ENCODE results near the gene ARHGDIG. TPM values are rescaled to one million over a fixed set of nuclear protein-coding genes. Genes with fewer than 3 reads are reported as not detected.

Gene ARHGDIG
- total and polyA plus RNA-seq, 9 of the 15 experiments (the other 6 are each of a cell fraction or from before 2014, with no cell fraction given): 0.36 to 2.5 (median 0.64) TPM; not detected in 2

GRCh38 chr16:252366-253337 is 27.7 kb upstream of the ARHGDIG start (continued):
- TF ChIP-seq CTBP1 (IDR thresholded peaks at IDR 0.05; ENCODE audit: borderline replicate concordance): peak; percentile 73; the same call in 1 of the 2 replicates
- no peak for TF ChIP-seq KLF16 (IDR thresholded peaks at IDR 0.05)
- TF ChIP-seq SRSF3 (IDR thresholded peaks at IDR 0.05; ENCODE audit: insufficient read depth, low read length): no peak
- 0 out of 2 replicates have a peak, but pooled peaks have one; percentile 39 for TF ChIP-seq ZNF583 (CRISPR knock-in tag; IDR thresholded peaks at IDR 0.05)
- TF ChIP-seq NR2C1 (IDR thresholded peaks at IDR 0.05): peak; percentile 74
- TF ChIP-seq NR2C1 (tag; IDR thresholded peaks at IDR 0.05): peak; percentile 70
- peak in 1 of 2 experiments; percentile 70; a peak in 1 of 4 replicates for TF ChIP-seq SRF (CRISPR knock-in tag; IDR thresholded peaks at IDR 0.05)
- TF ChIP-seq ZBTB40 (IDR thresholded peaks at IDR 0.05): peak; percentile 34; the same call in 1 of the 2 replicates
- TF ChIP-seq ZBTB40 (CRISPR knock-in tag; IDR thresholded peaks at IDR 0.05): no peak
- no peak for TF ChIP-seq NCOR1 (IDR thresholded peaks at IDR 0.05)
- peak; percentile 72; the same call in 1 of the 2 replicates for TF ChIP-seq ESRRA (IDR thresholded peaks at IDR 0.05; ENCODE audit: borderline replicate concordance, low read depth)
- TF ChIP-seq ZNF197 (CRISPR knock-in tag; IDR thresholded peaks at IDR 0.05; ENCODE audit: low read depth): peak; percentile 54; the same call in 1 of the 2 replicates
- peak in 1 of 2 experiments; percentile 61; a peak in 1 of 4 replicates for TF ChIP-seq UBTF (IDR thresholded peaks at IDR 0.05; ENCODE audit: borderline replicate concordance in 1 of 2, low read depth in 2 of 2, low read length in 2 of 2)
- TF ChIP-seq LEF1 (IDR thresholded peaks at IDR 0.05): peak; percentile 91
- TF ChIP-seq ELF4 (CRISPR knock-in tag; IDR thresholded peaks at IDR 0.05): no peak
- peak; percentile 45; the same call in 1 of the 2 replicates for TF ChIP-seq ZBTB7A (IDR thresholded peaks at IDR 0.05; ENCODE audit: borderline replicate concordance, control insufficient read depth, low read depth, low read length)
